Activated CD8-positive, alpha-beta memory T cell treated with anti-CD3 and anti-CD28 coated beads for 48 hours (primary cell): ENCODE data around the gene LIN37.

ENCODE experiments used
- DNase-seq, 3 experiments: peaks; one replicate each; pipeline ENCODE4 v3.0.0-alpha.2; 2020; ENCODE audit warnings: low read depth in 2 of 3, low spot score in 2 of 3

LIN37 gene

DNA sequence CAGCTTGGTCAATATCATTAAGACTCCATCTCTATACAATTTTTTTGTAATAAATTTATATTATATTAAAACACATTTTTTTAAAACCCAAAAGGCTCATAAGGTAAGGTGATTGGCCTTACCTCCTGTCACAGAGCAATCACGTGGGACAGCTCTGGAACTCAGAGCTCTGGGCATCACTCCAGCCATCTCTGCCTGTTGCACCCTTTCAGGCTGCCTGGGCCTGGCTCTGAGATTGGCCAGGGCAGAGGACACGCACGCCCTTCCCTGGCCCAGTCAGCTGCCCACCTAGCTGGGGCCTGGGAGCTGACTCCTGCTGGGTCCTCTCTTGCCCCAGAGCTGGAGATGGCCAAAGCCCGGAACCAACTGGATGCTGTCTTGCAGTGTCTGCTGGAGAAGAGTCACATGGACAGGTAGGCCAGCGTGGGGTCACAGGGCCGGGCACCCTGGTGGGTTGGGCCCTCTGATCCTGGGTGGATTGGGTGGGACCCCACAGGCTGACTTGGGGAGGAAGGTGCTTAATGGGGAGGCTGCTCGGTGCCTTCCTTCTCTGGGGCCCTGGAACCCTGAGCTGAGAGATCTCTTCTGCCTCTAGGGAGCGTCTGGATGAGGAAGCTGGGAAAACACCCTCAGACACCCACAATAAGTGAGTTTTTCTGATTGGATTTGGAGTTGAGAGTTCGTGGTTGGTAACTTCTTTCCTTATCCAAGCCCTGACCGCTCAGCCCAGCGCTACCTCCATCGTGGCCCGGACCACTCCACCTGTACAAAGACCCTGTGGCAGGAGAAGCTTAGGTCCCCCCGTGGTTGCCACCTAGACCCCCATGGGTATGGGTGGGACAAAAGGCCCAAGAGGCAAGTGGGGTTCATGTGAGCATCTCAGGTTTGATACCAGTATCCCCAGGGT lies 3.7 kb downstream of the LIN37 start:
- no peak for DNase-seq

DNA sequence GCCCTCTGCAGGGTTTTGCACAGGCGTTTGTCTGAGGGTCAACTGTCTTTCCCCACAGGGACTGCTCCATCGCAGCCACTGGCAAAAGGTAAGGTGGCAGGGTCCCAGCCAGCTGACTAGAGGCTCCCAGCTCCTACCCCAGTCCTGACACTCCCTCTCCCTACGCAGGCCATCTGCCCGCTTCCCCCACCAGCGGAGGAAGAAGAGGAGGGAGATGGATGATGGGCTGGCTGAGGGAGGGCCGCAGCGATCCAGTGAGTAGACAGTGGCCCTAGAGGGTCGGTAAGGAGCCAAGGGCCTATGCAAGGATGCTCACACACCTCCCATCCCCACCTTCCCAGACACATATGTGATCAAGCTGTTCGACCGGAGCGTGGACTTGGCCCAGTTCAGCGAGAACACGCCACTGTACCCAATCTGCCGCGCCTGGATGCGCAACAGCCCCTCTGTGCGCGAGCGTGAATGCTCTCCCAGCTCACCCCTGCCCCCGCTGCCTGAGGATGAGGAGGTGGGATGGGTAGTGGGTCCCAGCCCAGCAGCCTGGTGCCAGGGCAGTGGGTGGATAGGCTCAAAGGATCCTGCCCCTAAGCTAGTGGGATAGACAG lies 4.5 kb downstream of the LIN37 start:
- DNase-seq, result no peak

DNA sequence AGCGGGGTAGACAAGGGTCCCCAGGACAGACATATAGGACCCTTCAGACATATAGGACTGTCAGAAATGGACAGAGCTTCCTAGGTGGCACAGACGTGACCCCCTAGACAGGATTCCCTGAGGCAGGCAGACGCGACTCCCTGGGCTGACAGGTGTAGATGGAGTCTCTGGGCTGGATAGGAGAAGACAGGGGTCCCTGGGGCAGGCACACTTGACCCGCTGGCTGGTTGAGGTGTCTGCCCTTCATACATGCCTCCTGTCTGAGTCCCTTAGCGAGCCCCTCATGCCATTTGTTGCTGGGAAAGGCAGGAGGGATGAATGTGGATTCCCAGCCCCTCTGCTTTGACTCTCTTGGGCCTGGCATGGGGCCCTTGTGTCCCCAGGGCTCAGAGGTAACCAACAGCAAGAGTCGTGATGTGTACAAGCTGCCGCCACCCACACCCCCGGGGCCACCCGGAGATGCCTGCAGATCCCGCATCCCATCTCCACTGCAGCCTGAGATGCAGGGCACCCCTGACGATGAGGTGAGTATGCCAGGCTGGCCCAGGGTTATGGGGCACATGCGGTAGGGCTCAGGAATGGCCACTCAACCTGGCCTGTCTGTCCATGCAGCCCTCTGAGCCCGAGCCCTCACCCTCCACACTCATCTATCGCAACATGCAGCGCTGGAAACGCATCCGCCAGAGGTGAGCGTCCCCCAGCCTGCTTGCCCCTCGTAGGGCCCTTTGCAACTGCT lies 5.4 kb downstream of the LIN37 start:
- no peak for DNase-seq

DNA sequence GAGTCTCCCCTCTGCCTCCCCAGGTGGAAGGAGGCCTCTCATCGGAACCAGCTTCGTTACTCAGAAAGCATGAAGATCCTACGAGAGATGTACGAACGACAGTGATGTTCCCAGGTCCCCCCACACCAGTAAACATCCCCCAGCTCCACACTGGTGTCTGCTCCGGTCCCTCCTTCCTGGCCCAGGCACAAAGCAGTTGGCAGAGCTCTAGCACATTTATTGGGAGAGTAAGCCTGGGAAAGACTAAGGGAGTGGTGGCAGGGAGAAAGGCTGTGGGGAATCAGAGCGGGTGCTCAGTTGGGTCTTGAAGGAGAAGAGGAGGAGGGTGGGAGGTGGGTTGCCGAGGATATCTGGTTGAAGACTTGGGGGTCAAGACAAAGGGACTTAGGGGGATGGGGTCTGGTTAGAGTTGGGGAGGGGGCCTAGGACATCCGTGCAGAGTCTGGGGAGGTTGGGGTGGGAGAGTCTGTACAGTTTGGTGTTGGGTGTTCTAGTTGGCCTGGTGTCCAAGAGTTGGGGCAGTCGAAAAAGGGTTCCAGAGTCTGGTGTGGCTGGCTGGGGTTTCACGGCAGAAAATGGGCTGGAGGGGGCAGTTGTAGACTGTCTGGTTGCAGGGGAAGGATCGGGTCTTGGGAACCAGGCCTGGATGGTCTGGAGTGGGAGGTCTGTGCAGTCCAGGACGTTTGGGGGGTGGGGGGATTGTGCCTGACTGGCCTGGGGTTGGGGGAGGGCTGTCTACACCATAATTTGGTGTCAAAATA lies 6.2 kb downstream of the LIN37 start:
- DNase-seq, result no peak

DNA sequence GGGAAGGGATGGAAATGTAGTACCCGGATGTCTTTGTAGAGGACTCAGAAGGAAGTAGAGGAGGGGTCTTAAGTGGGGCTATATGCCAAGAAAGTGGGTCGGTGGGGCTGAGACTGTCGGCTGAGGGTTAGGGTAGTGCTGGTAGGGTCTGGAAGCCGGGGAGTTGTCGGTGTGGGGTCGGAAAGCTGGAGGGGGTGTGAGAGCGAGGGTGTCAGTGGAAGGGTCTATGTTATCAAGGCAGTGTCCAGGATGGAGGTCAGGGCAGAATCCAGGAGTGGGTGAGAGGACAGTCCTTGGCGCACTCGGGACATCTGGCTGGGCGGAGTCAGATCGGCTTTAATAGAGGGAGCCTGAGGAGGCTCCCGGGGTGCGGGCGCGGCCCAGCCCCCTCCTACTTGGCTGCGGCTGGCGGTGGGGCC lies 6.8 kb downstream of the LIN37 start:
- DNase-seq, result no peak

DNA sequence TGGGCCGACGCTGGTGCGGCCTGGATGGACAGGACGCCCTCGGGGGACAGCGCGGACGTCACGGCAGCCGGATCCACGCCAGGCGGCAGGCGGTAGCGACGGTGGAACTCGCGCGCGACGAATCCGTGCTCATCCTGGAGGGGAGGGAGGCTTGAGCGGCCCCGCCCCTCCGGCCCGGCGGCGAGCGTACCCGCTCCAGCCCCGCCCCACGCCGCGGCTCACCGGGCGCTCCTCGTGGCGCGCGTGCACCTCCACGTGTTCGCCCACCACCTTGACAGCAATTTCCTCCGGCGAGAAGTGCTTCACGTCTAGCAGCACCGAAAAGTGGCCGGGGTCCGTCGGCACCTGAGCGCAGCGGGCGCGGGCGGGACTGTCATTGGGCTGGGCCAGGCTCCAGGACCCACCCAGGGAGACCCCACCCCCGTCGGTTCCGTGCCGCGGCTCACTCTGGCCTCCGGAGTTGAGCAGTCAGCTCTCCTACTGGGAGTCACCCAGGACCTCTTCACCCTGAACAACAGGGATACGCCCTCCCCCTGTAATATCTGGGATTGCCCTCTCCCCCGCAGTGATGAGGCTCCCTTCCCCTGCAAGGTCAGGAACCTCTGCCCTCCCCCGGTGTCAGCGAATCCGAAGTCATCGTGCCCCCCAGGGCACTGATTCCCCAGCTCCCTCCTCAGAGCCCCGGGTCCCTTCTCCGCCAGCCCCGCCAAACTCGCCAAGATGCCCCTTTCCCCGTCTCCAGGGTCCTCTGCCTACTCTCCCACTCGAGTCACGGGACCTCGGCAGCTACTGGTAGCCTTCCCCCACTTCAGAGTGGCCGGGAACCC lies 7.4 kb downstream of the LIN37 start:
- DNase-seq, result no peak

DNA sequence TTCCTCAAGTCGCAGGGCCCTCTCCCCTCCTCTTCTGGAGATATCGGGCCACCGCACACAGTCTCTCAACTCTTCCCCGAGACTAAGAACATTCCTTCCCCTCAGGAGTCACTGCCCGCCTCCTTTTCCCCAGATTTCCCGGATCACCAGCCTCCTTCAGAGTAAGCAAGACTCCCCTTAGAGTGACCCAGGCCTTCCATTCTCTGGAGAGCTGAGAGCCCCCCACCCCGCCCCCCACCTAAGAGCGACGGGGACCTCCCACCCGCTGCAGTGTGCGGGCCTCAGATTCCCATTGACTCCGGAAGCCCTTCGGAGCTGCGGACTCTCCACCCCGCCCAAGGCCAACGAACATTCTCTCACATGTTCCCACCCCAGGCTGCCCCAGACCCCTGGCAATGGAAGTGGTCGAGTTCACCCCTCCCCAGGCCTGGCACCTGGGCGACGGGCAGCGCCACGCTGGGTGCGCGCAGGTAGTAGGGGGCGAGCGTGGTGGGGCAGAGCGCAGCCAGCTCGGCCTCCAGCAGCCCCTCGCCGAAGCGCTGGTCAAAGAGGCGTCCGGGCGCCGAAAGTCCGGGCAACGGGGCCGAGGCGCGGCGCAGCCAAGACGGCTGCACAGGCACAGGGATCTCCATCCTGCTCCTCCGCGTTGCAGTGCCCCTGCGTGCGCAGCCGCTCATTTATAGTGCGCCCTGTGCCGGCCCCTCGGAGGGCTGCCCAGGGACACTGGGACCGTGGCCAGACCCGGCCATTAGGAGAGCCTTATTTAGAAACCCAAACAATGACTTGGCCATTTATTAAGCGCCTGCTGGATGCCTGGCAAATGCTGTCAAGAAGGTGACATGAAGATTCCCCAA lies 8.2 kb downstream of the LIN37 start, which contains the start of gene HSPB6:
HSPB6 (minus strand) TSS at position 653 of the 854 bp plus-strand sequence; CDS start at position 632, 21 bp downstream.
- no peak for DNase-seq

DNA sequence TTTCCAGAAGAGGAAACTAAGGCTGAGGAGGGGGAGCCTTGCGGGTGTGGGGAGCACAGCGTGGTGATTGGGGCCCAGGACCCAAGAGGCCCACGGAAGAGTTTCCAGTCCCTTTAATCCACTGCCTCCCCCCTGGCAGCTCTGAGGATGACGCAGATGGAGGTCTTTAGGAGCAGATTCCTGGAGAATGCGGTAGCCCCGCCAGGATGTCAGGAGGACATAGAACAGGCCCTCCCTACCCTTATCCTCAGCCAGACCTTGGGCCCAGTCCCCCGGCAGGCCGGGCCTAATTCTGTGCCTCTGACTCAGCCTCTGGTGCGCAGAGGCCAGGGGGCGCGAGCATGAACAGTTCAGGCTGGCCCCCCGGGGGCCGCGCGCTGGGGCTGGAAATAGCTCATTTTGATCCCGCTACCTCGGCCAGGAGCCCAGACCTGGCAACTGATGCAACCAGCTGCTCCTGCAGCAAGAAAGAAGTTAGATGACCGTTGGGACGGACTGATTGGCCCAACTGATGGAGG lies 8.9 kb downstream of the LIN37 start:
- DNase-seq, result peak in 1 of 3 experiments; percentile 26

DNA sequence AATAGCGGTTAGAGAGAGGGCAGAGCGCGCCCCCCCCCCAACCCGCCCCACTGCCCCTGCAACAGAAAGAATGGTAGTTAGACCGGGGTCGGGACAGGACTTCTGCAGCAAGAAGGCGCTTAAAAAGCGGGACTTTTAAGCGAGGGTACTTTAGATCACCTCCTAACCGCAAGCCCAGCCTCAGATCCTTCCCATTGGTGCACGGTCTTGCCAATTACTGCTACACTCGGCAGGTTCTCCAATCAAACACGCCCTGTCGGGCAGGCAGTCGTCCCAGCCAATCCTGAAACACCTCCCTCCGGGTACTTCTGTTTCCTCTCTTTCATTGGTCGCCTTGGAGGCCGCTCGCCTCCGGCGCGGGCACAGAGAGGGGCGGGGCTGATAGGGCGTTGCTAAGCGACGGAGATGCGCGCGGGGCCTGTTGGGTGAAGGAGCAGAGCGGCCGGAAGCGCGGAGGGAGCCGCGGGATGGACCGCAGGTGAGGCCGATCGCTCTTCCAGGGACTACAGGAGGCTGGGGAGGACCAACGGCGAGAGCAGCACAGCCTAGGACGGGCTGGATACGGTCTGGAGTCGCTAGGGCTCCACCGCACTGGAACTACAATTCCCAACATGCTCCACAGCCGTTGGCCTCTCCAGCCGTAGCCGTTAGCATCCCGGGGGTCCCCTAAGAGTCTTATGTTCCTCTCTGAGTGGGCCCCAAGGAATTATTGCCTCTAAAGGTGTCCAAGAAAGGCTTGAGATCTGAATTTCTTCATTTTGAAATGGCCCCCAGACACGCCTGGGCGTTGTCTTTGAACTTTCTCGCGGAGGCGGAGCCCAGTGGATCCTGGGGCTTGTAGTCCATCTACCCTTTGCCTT lies 9.6 kb downstream of the LIN37 start, which contains the start of gene PROSER3:
PROSER3 (plus strand) TSS at position 428 of the 860 bp plus-strand sequence; CDS start at position 468, 40 bp downstream.
- DNase-seq, result peak; percentile 88 to 98 (median 92)

DNA sequence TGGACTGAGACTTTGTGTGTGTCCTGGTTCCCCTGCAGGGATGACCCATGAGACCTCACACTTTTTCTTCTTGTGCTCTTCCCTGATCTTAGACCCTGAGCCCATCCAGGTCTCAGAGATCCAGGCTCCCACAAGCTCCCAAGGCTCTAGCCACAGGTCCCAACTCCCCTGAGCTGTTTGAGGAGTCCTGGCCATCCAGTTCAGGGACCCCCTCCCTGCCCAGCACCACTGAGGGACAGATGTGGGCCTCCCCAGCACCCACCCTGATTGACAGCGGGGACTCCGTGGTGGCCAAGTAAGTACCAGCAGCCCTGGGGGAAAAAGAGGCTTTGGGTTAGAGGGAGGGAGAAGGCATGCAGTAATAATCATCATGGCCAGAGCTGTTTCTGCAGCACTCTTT lies 11.3 kb downstream of the LIN37 start:
- no peak for DNase-seq

DNA sequence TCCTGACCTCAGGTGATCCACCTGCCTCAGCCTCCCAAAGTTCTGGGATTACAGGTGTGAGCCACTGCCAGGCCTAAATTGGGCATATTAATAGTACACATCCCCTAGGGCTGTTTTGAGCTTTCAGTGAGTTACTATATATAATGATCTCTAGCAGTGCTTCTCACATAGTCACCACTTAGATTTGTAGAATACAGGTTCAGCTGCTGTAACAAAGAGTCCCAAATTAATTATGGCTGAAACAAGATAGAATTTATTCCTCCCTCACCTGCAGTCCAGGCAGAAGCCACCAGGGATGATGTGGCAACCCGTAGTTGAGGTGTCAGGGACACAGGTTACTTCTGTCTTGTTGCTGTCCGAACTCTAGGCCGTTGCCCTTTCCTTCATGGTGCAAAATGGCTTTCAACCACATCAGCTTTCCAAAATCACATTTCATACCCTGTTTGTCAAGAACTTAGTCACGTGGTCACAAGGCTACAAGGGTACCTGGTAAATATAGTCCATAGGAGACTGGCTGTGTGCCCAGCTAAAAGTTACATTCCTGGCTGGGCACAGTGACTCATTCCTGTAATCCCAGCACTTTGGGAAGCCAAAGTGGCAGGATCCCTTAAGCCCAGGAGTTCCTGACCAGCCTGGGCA lies 12.5 kb downstream of the LIN37 start:
- no peak for DNase-seq

DNA sequence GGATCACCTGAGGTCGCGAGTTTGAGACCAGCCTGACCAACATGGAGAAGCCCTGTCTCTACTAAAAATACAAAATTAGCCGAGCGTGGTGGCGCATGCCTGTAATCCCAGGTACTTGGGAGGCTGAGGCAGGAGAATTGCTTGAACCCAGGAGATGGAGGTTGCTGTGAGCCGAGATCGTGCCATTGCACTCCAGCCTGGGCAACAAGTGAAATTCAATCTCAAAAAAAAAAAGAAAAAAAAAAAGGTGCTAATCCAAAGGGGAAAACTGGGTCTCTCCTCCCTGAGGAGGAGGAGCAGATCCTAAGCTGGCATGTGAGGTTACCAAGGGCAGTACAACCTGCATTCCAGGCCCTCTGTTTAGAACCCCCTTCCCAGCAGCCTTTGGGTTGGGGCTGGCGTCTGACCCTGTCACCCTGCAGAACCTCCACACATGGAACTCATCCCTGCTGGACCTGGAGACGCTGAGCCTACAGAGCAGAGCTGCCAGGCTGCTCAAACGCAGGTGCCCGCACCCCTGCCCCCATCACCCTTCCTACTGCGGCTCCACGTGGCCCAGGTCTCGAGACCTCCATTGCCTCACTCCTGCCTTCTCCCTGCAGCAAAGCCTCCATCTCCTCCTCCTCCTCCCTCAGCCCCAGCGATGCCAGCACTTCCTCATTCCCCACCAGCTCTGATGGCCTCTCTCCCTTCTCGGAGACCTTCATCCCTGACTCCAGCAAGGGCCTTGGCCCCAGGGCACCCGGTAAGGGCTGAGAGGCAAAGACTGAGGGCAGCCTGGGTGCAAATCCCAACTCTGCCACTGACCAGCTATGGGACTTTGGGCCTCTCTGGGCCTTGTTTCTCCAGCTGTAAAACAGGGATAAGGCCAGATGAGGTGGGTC lies 16.3 kb downstream of the LIN37 start:
- no peak for DNase-seq

DNA sequence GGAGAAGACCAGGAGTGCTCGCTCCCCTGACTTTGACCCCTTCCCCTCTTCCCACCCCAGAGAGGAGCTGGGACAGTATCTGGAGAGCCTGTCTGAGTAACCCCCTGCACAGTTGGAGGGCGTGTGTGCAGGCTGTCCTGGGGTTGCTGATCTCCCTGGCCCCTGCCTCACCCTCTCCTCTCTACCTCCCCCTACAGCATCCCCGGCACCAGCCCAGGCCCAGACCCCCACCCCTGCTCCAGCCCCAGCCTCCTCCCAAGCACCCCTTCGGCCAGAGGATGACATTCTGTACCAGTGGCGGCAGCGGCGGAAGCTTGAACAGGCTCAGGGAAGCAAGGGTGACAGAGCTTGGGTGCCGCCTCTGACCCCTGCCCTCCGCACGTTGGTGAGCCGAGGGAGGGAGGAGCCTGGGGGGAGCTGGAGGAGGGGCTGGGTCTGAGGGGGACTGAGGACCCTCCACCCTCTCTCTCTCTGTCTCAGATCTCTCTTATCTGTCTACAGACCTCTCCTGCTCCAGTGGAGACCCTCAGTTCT lies 18.3 kb downstream of the LIN37 start:
- no peak for DNase-seq

DNA sequence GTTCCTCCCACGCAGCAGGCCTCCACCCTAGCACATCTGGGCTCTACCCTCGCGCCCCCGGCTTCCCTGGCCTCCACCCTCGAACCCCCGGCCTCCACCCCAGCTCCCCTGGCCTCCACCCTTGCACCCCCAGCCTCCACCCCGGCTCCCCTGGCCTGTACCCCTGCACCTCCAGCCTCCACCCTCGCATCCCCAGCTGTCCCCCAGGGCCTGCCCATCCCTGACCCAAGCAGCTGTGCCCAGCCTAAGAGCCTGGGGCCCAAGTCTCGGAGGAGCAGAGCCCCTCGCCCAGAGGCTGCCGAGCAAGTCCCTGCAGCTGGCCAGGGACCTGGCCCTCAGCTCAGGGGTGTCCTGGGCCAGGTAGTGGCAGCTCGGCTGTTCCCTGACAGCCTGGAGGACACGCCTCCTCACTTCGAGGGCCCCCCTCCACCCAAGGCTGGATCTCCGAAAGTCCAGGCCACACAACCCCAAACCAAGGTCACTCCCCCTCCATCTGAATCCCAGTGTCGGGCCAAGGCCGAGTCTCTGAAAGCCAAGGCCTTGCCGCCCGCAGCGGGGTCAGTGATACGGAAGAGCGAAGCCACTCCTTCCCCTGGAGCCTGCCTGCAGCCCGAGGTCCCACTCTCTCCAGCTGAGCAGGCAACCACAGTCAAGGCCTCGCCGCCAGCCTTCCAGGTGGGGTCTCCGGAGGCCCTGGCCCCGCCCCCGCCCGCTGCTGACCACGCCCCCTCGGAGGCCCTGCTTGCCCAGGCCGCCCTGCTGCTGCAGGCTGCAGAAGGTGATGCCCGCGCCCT lies 19.1 kb downstream of the LIN37 start:
- no peak for DNase-seq

DNA sequence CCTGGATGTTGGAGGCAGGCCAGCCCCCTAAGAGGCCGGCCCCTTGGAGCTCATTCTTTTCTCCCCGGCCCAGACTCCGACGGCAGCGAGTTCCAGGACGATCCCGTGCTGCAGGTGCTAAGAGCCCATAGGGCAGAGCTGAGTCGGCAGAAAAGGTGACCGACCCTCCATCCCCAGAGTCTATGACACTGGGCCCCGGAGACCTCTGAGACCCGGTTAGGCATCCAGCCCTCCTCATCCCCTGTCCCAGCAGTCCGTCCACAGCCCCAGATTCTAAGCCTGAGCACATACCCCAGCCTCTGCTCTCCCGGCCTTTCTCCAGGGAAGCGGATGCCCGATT lies 19.7 kb downstream of the LIN37 start:
- no peak for DNase-seq
